ENCODE data around the gene PROM2.
"Not testable (repeated sequence)": the region's sequence is repeated elsewhere in the genome, so short reads cannot be mapped to it uniquely, and the experiment has no call there.

PROM2 gene

GRCh38 chr2:95238131-95238530 is 36.1 kb upstream of the PROM2 start:
- H3K4me3 ChIP-seq (replicated peaks in 1 of 2; ENCODE audit: low read depth in 2 of 2, low read length in 2 of 2) = no peak overlapping the region
- DNase-seq (ENCODE audit: low read depth in 2 of 2) = no peak
- TF ChIP-seq CTCF (IDR thresholded peaks at IDR 0.05; ENCODE audit: low read depth, low read length) = no peak

DNA sequence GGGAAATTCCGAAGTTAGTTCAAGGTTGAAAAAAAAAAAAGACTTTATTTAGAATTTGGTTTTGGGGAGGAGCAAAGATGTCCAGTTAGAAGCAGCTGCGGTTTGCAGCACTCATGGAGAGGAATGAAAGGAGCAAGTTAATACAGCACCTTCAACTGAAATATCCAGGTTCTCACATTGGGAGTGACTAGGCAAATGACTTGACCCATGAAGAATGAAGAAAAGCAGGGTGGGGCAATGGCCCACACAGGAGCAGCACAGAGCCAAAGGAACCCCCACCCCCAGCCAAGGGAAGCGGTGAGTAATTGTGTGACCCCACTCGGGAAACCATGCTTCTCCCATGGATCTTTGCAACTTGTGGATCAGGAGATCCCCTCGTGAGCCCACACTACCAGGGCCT is 34.2 kb upstream of the PROM2 start:
- H3K4me3 ChIP-seq (replicated peaks in 1 of 2; ENCODE audit: low read depth in 2 of 2, low read length in 2 of 2) = no peak overlapping the region
- TF ChIP-seq CTCF (IDR thresholded peaks at IDR 0.05; ENCODE audit: low read depth, low read length) = no peak
- DNase-seq (ENCODE audit: low read depth in 2 of 2) = no peak

GRCh38 chr2:95240556-95240955 is 33.7 kb upstream of the PROM2 start:
- no peak for TF ChIP-seq CTCF (IDR thresholded peaks at IDR 0.05; ENCODE audit: low read depth, low read length)
- H3K4me3 ChIP-seq (replicated peaks in 1 of 2; ENCODE audit: low read depth in 2 of 2, low read length in 2 of 2) = no peak overlapping the region
- DNase-seq (ENCODE audit: low read depth in 2 of 2) = no peak

DNA sequence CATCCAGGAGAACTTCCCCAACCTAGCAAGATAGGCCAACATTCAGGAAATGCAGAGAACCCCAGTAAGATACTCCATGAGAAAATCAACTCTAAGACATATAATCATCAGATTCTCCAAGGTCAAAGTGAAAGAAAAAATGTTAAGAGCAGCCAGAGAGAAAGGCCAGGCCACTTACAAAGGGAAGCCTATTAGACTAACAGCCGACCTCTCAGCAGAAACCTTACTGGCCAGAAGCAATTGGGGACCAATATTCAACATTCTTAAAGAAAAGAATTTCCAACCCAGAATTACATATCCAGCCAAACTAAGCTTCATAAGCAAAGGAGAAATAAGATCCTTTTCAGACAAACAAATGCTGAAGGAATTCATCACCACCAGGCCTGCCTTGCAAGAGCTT is 32.2 kb upstream of the PROM2 start:
- not testable (repeated sequence) for H3K4me3 ChIP-seq (replicated peaks in 1 of 2; ENCODE audit: low read depth in 2 of 2, low read length in 2 of 2); DNase-seq (ENCODE audit: low read depth in 2 of 2)

DNA sequence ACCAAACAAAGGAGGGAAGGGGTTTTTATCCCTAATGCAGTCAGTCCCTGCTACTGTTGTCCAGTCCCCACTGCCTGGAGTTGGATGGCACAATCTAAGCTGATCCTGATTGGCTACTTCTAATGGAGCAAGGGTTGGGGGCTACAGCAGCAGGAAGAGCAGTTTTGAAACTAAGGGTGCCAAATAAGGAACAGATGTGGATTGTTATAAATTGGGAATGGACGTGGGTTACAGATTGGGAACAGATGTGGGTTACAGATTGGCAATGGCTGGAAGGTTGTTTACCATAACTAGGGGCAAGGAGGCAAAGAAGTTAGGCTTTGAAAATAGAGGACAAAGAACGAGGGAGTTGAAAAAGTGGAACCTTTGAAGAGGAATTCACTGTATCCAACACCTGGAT is 16.0 kb upstream of the PROM2 start:
- TF ChIP-seq CTCF (IDR thresholded peaks at IDR 0.05; ENCODE audit: low read depth, low read length) = no peak
- no peak for DNase-seq (ENCODE audit: low read depth in 2 of 2)
- H3K4me3 ChIP-seq (replicated peaks in 1 of 2; ENCODE audit: low read depth in 2 of 2, low read length in 2 of 2) = no peak overlapping the region

- TF ChIP-seq CTCF (IDR thresholded peaks at IDR 0.05; ENCODE audit: low read depth, low read length) = no peak
- peak in 1 of 2 donors; percentile 22 for DNase-seq (ENCODE audit: low read depth in 2 of 2)
- no peak overlapping the region for H3K4me3 ChIP-seq (replicated peaks in 1 of 2; ENCODE audit: low read depth in 2 of 2, low read length in 2 of 2)
Observed at GRCh38 chr2:95260028-95261023, 13.9 kb upstream of the PROM2 start.

DNA sequence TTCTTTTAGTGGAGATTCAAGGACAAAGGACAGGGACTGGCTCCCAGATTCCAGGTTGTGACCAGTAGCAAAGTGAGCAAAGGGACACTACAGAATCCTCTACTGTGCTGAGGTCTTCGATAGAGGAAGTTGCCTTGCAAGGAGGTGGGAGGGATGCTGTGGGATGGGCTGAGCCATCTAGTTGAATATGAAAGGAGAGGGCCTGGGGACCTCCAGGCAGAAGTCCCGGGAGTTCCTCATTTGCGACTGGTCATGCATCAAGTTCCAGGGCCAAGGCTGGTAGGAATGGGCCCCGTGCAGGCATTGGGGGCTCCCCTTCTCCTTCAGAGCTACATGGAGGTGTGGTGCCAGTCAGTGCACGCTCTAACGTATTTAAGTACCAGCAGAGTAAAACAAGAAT is 12.6 kb upstream of the PROM2 start:
- no peak overlapping the region for H3K4me3 ChIP-seq (replicated peaks in 1 of 2; ENCODE audit: low read depth in 2 of 2, low read length in 2 of 2)
- DNase-seq (ENCODE audit: low read depth in 2 of 2) = no peak
- TF ChIP-seq CTCF (IDR thresholded peaks at IDR 0.05; ENCODE audit: low read depth, low read length) = no peak

All from cardiac fibroblast (primary cell).